BLaER1 treated with 17β-estradiol and CSF1 and Interleukin-3, amounts not matched to agents 10 nM and 100 nM (cell line): ENCODE results near the gene SLCO6A1.

Experiments
- H3K27ac ChIP-seq, 11 experiments: shearing (Covaris generic); formaldehyde crosslinking; 2 replicates each; pipeline ENCODE4 v1.8.1; 2022
- H3K27me3 ChIP-seq, 11 experiments: shearing (Covaris generic); formaldehyde crosslinking; 2 replicates each; pipeline ENCODE4 v1.8.1; 2022
- H3K36me3 ChIP-seq, 11 experiments: shearing (Covaris generic); formaldehyde crosslinking; 2 replicates each; pipeline ENCODE4 v1.8.1; 2022
- H3K4me1 ChIP-seq, 10 experiments: shearing (Covaris generic); formaldehyde crosslinking; 2 replicates each; pipeline ENCODE4 v1.8.1; 2022
- H3K4me2 ChIP-seq, 11 experiments: shearing (Covaris generic); formaldehyde crosslinking; 2 replicates each; pipeline ENCODE4 v1.8.1; 2022
- H3K4me3 ChIP-seq, 10 experiments: shearing (Covaris generic); formaldehyde crosslinking; 2 replicates each; pipeline ENCODE4 v1.8.1; 2022
- H3K9ac ChIP-seq, 11 experiments: shearing (Covaris generic); formaldehyde crosslinking; 2 replicates each; pipeline ENCODE4 v1.8.1; 2022
- H3K9me3 ChIP-seq, 11 experiments: shearing (Covaris generic); formaldehyde crosslinking; replicated peaks in 1 of 11; 2 replicates each; pipeline ENCODE4 v1.8.1; 2022
- H4K20me1 ChIP-seq, 11 experiments: shearing (Covaris generic); formaldehyde crosslinking; 2 replicates each; pipeline ENCODE4 v1.8.1; 2022
- Cebpa-rat ChIP-seq, 11 experiments: shearing (Covaris generic); IDR thresholded peaks; 2 replicates each; pipeline ENCODE4 v1.8.1; 2022

The SLCO6A1 gene

DNA sequence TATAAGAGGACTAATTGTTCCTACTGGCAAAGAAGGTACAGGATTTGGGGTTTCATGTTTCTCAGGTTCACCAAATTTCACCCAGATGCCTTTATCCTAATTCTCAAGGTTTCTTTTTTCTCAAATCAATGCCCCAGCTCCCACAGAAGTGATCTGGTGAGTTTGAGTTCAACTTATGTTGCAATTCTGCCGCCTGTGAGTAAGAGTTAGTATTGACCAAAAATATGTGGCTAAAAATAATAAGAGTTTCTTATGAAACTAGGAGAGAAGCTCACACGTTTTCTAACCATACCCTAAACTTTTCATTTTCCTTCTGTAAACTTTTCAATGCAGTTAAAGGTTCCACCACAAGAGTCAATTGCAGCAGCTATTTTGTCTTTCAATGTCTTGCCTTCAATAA is 15.1 kb downstream of the SLCO6A1 start:
- no peaks in the 10 kb centered on the region for H3K27me3 ChIP-seq
- no peak overlapping the region for H3K27ac ChIP-seq
- H3K9ac ChIP-seq = no peak overlapping the region
- no peaks in the 10 kb centered on the region for H3K36me3 ChIP-seq
- no peak overlapping the region for H3K4me3 ChIP-seq
- H3K4me1 ChIP-seq = peaks cover 0 to 18% (median 4%) of the 10 kb centered on the region in 10 experiments; a peak in 9 of 20 replicates
- no peak for TF ChIP-seq Cebpa-rat (IDR thresholded peaks at IDR 0.05)
- no peaks in the 10 kb centered on the region for H4K20me1 ChIP-seq
- H3K4me2 ChIP-seq = no peak overlapping the region
- H3K9me3 ChIP-seq = no peaks in the 10 kb centered on the region

DNA sequence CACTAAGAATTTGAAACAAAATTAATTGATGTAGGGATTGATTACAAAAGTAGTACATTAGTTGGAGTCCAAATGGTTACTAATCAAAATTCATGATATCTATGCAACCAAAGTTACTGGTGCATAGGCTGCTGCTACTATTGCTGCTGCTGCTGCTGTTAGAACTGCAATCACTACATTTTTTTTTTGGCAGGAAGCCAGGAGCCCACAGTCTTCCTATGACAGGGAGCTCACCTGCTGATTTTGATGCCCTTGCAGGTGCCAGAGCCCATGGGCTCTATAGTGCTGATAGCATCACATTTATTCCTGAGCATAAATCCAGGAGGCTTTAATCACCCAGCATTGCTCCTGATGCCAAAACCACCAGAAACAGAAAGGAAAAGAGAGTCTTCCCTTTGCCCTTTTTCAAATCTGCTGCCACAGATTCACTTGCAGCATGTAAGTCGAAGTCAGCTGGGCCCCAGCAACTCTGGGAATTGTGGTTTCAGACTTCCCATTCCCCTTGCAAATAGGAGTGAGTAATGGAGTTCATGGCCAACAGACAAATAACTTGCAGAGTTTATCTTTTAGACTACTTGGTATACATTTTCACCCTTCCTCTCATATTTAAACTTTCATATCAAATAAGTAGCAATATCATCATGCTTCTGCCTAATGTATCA is 17.6 kb downstream of the SLCO6A1 start:
- H3K4me3 ChIP-seq = no peak overlapping the region
- H3K27me3 ChIP-seq = no peaks in the 10 kb centered on the region
- no peaks in the 10 kb centered on the region for H3K9me3 ChIP-seq
- H3K36me3 ChIP-seq = no peaks in the 10 kb centered on the region
- H3K9ac ChIP-seq = no peak overlapping the region
- TF ChIP-seq Cebpa-rat (IDR thresholded peaks at IDR 0.05) = no peak
- H4K20me1 ChIP-seq = no peaks in the 10 kb centered on the region
- H3K4me2 ChIP-seq = peak overlapping the region in 5 of 11 experiments; percentile 19 to 68 (median 37); a peak in 8 of 22 replicates
- H3K27ac ChIP-seq = no peak overlapping the region
- peaks cover 0 to 18% (median 4%) of the 10 kb centered on the region in 10 experiments; a peak in 9 of 20 replicates for H3K4me1 ChIP-seq

DNA sequence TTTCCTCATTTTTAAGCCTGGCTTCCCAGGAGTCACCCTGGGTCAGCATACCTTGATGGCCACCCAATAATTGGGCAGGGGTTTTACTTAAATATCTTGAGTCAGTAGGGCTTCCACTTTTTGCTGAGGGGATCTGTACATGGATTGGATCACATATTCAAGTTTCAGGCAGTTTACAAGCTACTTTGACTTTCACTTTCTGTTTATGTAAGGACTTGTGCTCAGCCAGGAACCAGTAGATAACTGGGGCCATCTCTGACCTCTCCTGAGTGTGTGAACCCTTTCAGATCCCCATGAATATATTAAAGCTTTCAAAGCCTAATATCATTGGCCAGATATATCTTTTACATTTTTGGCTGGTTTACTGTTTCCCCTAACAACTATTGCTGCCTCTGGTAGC is 45.1 kb downstream of the SLCO6A1 start:
- no peak for TF ChIP-seq Cebpa-rat (IDR thresholded peaks at IDR 0.05)
- H3K9me3 ChIP-seq = peaks cover 0 to 10% (median 0%) of the 10 kb centered on the region in 11 experiments; a peak in 9 of 22 replicates
- H3K9ac ChIP-seq = no peak overlapping the region
- H3K4me2 ChIP-seq = peak overlapping the region in 10 of 11 experiments; percentile 8 to 42 (median 20); a peak in 8 of 22 replicates
- no peaks in the 10 kb centered on the region for H4K20me1 ChIP-seq
- no peak overlapping the region for H3K4me3 ChIP-seq
- H3K4me1 ChIP-seq = peaks cover 0 to 4% (median 0%) of the 10 kb centered on the region in 10 experiments; a peak in 3 of 20 replicates
- no peaks in the 10 kb centered on the region for H3K36me3 ChIP-seq
- no peaks in the 10 kb centered on the region for H3K27me3 ChIP-seq
- 0 out of 22 replicates have a peak overlapping the region, but pooled peaks of 3 of the 11 experiments have one; percentile 12 to 33 (median 23) for H3K27ac ChIP-seq

DNA sequence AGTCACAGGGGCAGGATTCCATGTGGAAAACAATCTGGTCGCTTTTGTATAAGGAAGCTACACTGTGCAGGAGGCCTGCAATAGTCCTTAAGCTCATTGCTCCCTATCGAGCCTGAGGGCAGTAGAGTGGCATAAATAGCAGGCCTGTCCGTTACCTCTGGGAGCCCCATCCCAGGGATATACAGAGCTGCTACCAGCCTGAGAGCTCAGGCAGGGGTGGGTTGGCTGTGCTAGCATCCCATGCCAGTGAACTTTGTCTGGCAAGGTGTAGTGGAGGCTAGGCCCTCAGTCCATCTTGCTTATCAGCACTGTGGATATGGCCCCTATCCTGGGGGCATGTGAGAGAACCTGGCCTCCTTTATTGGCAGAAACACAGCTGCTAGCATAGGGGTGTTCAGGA is 47.7 kb downstream of the SLCO6A1 start:
- H3K4me3 ChIP-seq = no peak overlapping the region
- H4K20me1 ChIP-seq = no peaks in the 10 kb centered on the region
- no peak for TF ChIP-seq Cebpa-rat (IDR thresholded peaks at IDR 0.05)
- no peaks in the 10 kb centered on the region for H3K27me3 ChIP-seq
- no peak overlapping the region for H3K27ac ChIP-seq
- H3K9me3 ChIP-seq = peaks cover 0 to 10% (median 0%) of the 10 kb centered on the region in 11 experiments; a peak in 9 of 22 replicates
- H3K4me1 ChIP-seq = peaks cover 0 to 4% (median 0%) of the 10 kb centered on the region in 10 experiments; a peak in 3 of 20 replicates
- H3K9ac ChIP-seq = no peak overlapping the region
- no peaks in the 10 kb centered on the region for H3K36me3 ChIP-seq
- H3K4me2 ChIP-seq = no peak overlapping the region

DNA sequence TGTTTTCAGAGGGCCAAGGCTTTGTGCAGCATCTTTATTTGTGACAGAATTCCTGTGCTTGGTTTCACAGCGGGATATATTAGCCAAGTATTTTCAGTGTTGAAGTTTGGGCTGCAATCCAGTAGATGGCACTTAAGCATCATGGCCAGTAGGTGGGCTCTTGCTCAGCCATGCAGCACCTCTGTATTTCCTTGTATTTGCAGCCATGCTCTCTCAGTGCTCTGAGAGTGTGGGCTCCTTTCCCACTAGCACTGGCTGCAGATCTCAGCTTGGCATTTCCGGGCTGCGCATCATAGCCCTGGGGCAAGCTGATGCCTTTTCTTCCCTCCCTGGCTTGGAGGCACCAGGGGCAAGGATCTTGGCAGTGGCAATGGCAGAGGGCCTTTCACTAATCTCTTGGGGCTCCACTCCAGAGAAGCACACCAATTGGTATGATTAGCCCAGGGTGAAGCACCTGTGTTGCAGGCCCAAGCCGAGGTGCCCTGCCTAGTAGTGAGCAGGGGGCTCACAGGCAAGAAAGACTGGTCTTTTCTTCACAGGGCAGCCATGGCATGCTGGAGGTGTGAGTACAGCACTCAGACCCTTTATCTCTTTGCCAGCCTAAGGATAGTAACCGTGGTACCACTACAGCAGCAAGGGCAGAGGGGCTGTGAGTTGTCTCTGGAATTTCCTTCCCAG is 48.3 kb downstream of the SLCO6A1 start:
- no peak for TF ChIP-seq Cebpa-rat (IDR thresholded peaks at IDR 0.05)
- Histone ChIP-seq H3K9ac (no peak overlapping the region), H3K9me3 (peaks cover 0 to 10% (median 0%) of the 10 kb centered on the region in 11 experiments; a peak in 9 of 22 replicates)

DNA sequence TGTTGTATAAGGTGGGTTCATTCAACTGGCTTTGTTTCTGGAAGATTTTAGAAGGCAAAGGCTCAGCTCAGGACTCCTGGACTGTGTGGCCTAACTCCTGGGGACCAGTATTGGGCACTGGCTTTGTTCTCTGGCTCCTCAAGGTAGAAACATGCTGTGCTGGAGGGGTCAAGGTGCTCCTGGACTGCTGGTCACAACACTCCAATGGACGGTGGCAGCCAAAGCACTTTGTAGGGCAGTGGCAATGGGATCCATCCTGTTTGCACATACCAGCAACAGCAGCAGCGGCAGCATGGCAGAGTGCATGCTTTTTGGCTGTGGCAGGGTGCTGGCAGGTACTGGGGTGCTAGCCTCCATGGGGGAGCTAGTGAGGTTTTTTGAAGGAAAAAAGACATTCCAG is 65.3 kb downstream of the SLCO6A1 start:
- no peaks in the 10 kb centered on the region for H3K27me3 ChIP-seq

More for the DNA sequence above, 48.3 kb downstream of the SLCO6A1 start:
- H3K36me3 ChIP-seq = no peaks in the 10 kb centered on the region
- H3K4me2 ChIP-seq = no peak overlapping the region
- no peak overlapping the region for H3K27ac ChIP-seq
- H3K27me3 ChIP-seq = no peaks in the 10 kb centered on the region
- peaks cover 0 to 4% (median 0%) of the 10 kb centered on the region in 10 experiments; a peak in 3 of 20 replicates for H3K4me1 ChIP-seq
- no peak overlapping the region for H3K4me3 ChIP-seq
- H4K20me1 ChIP-seq = no peaks in the 10 kb centered on the region

DNA sequence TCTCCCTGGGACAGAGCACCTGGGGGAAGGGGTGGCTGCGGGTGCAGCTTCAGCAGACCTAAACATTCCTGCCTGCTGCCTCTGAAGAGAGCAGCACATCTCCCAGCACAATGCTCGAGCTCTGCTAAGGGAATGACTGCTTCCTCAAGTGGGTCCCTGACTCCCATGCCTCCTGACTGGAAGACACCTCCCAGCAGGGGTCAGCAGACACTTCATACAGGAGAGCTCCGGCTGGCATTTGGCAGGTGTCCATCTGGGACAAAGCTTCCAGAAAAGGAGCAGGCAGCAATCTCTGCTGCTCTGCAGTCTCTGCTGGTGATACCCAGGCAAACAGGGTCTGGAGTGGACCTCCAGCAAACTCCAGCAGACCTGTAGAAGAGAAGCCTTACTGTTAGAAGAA is 77.2 kb downstream of the SLCO6A1 start:
- Histone ChIP-seq H3K27me3 (no peaks in the 10 kb centered on the region), H3K4me3 (no peak overlapping the region), H3K36me3 (no peaks in the 10 kb centered on the region), H3K9me3 (no peaks in the 10 kb centered on the region), H3K27ac (no peak overlapping the region), H3K9ac (no peak overlapping the region), H3K4me2 (no peak overlapping the region), H4K20me1 (no peaks in the 10 kb centered on the region), H3K4me1 (no peaks in the 10 kb centered on the region)
- TF ChIP-seq Cebpa-rat (IDR thresholded peaks at IDR 0.05) = no peak

More for the DNA sequence above, 65.3 kb downstream of the SLCO6A1 start:
- no peaks in the 10 kb centered on the region for H4K20me1 ChIP-seq
- no peak overlapping the region for H3K4me3 ChIP-seq
- H3K9me3 ChIP-seq = peaks cover 0 to 7% (median 0%) of the 10 kb centered on the region in 11 experiments; a peak in 3 of 22 replicates
- H3K27ac ChIP-seq = no peak overlapping the region
- no peak overlapping the region for H3K4me2 ChIP-seq
- H3K36me3 ChIP-seq = no peaks in the 10 kb centered on the region
- no peaks in the 10 kb centered on the region for H3K4me1 ChIP-seq
- no peak overlapping the region for H3K9ac ChIP-seq
- no peak for TF ChIP-seq Cebpa-rat (IDR thresholded peaks at IDR 0.05)

DNA sequence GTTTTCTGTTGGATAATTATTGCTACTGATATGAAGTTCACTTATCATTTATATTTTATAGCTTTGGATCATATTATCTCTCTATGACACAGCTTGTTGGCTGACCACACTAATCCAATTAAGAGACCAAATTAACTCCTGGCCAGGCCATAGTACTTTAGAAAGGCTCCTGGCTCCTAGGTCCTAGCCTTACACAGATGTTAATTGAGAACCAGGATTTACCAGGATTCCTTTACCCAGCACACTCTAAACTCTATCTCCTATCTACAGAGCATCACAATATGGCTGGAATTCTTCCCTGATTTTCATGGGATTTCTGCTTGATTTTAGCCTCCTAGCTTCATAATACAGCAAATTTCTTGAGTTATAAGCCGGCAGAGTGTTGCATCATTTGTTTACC is 80.3 kb downstream of the SLCO6A1 start:
- Histone ChIP-seq H3K4me3 (no peak overlapping the region), H3K27ac (no peak overlapping the region), H3K4me2 (no peak overlapping the region), H3K9me3 (no peaks in the 10 kb centered on the region), H3K36me3 (no peaks in the 10 kb centered on the region), H3K9ac (no peak overlapping the region), H4K20me1 (no peaks in the 10 kb centered on the region), H3K4me1 (no peaks in the 10 kb centered on the region), H3K27me3 (no peaks in the 10 kb centered on the region)
- TF ChIP-seq Cebpa-rat (IDR thresholded peaks at IDR 0.05) = no peak

DNA sequence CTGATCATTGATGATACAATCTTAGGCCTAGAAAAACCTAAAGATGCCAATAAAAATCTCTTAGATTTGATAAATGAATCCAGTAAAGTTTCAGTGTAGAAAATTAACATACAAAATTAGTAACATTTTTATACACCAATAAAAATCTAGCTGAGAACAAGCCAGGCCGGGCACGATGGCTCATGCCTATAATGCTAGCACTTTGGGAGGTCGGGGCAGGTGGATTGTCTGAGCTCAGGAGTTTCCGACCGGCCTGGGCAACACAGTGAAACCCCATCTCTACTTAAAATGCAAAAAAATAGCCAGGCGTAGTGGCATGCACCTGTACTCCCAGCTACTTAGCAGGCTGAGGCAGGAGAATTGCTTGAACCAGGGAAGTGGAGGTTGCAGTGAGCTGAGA is 84.4 kb downstream of the SLCO6A1 start:
- H3K4me3 ChIP-seq = no peak overlapping the region
- no peak for TF ChIP-seq Cebpa-rat (IDR thresholded peaks at IDR 0.05)
- H3K27me3 ChIP-seq = no peaks in the 10 kb centered on the region
- H3K4me1 ChIP-seq = no peaks in the 10 kb centered on the region
- H3K9me3 ChIP-seq = no peaks in the 10 kb centered on the region
- no peak overlapping the region for H3K27ac ChIP-seq
- no peaks in the 10 kb centered on the region for H3K36me3 ChIP-seq
- H4K20me1 ChIP-seq = no peaks in the 10 kb centered on the region
- no peak overlapping the region for H3K9ac ChIP-seq
- H3K4me2 ChIP-seq = no peak overlapping the region
